B cell (primary cell): ENCODE data around the gene TBC1D25. TPM values are rescaled to one million over a fixed set of nuclear protein-coding genes. Genes with fewer than 3 reads are reported as not detected.
A peak's percentile ranks its signal among the peaks of the same experiment; 100 is the strongest.

Source experiments
- ATAC-seq: fragments of 200-7000 bp; cut with Tn5 transposase; one replicate; pipeline ENCODE4 v1.10.0; 2021; ENCODE audit warnings: low read depth, mild to moderate bottlenecking, moderate number of reproducible peaks, moderate library complexity
- CTCF ChIA-PET: fragments of 350-600 bp; sonication (Branson Sonifier 250); formaldehyde crosslinking; loops from one replicate; lab custom pipeline; 2021; ENCODE audit warnings: antibody characterized with exemption, inconsistent platforms; lab: Charles Lee
- POLR2A ChIA-PET: fragments of 350-600 bp; sonication (Branson Sonifier 250); formaldehyde crosslinking; loops from one replicate; lab custom pipeline; 2021; ENCODE audit warnings: antibody characterized with exemption; lab: Charles Lee
- DNase-seq: peaks from one replicate; pipeline ENCODE4 v3.0.0; 2013
- H2AFZ ChIP-seq: 2 replicates; pipeline ENCODE4 v1.6.1; 2012; ENCODE audit warnings: mild to moderate bottlenecking, low read depth, low read length; ENCODE audit not compliant: insufficient read depth, poor library complexity, severe bottlenecking
- H3K27ac ChIP-seq, 2 donors: 1 replicate in 1 of 2; 2 replicates in 1 of 2; pipeline ENCODE4 v1.5.1; 2012 to 2013; ENCODE audit warnings: low read length in 2 of 2, mild to moderate bottlenecking in 2 of 2, moderate library complexity in 1 of 2
- H3K27me3 ChIP-seq, 4 experiments: fragments of 200-600 bp in 1 of 4; sonication (generic) in 1 of 4; replicated peaks in 1 of 4; 1 replicate in 2 of 4; 2 replicates in 2 of 4; pipeline versions ENCODE4 v1.6.1 to v1.7.0; 2013 to 2016; ENCODE audit warnings: low read length in 3 of 4, mild to moderate bottlenecking in 2 of 4, mixed read lengths in 1 of 4, moderate library complexity in 1 of 4; ENCODE audit not compliant: insufficient read depth in 4 of 4, control insufficient read depth in 3 of 4; ENCODE audit errors: control extremely low read depth in 1 of 4
- H3K36me3 ChIP-seq, 2 experiments: replicated peaks in 1 of 2; 1 replicate in 1 of 2; 2 replicates in 1 of 2; pipeline versions ENCODE4 v1.6.1 to v1.7.1; 2013; ENCODE audit warnings: low read length in 1 of 2; ENCODE audit not compliant: insufficient read depth in 2 of 2, control insufficient read depth in 1 of 2; ENCODE audit errors: control extremely low read depth in 1 of 2, extremely low read depth in 1 of 2
- H3K4me1 ChIP-seq, 2 donors: fragments of 200-600 bp in 1 of 2; sonication (generic) in 1 of 2; 1 replicate in 1 of 2; 2 replicates in 1 of 2; pipeline versions ENCODE4 v1.5.1 to v1.6.1; 2013 to 2017; ENCODE audit warnings: low read length in 2 of 2; ENCODE audit not compliant: control insufficient read depth in 2 of 2, insufficient read depth in 2 of 2
- H3K4me2 ChIP-seq: replicated peaks from 2 replicates; pipeline ENCODE3; 2012; ENCODE audit warnings: mild to moderate bottlenecking, low read depth, low read length; ENCODE audit not compliant: poor library complexity, severe bottlenecking
- H3K4me3 ChIP-seq, 5 experiments: fragments of 200-600 bp in 1 of 5; sonication (generic) in 1 of 5; 1 replicate in 3 of 5; 2 replicates in 2 of 5; pipeline versions ENCODE4 v1.5.1 to v1.7.0; 2011 to 2016; ENCODE audit warnings: low read length in 4 of 5, mild to moderate bottlenecking in 4 of 5, low read depth in 2 of 5, control low read depth in 1 of 5, moderate library complexity in 1 of 5; ENCODE audit not compliant: insufficient read depth in 1 of 5; ENCODE audit errors: control extremely low read depth in 1 of 5, extremely low read depth in 1 of 5
- H3K79me2 ChIP-seq: fragments of 200-600 bp; sonication (generic); one replicate; pipeline ENCODE4 v1.6.0; 2016; ENCODE audit warnings: low read length; ENCODE audit not compliant: control insufficient read depth, insufficient read depth
- H3K9ac ChIP-seq: fragments of 200-600 bp; sonication (generic); 2 replicates; pipeline ENCODE4 v1.6.1; 2017; ENCODE audit warnings: mild to moderate bottlenecking, low read length, moderate library complexity
- H3K9me3 ChIP-seq, 3 donors: one replicate each; pipeline versions ENCODE4 v1.6.1 to v1.7.1; 2013; ENCODE audit warnings: low read length in 2 of 3; ENCODE audit not compliant: control insufficient read depth in 2 of 3, insufficient read depth in 1 of 3; ENCODE audit errors: control extremely low read depth in 1 of 3
- H4K20me1 ChIP-seq: 2 replicates; pipeline ENCODE4 v1.6.0; 2012; ENCODE audit warnings: mild to moderate bottlenecking, low read length; ENCODE audit not compliant: insufficient read depth, control insufficient read depth, poor library complexity, severe bottlenecking
- H3K27ac Mint-ChIP-seq: one replicate; pipeline ENCODE4 v1.8.0; 2021; ENCODE audit warnings: mixed read lengths
- H3K27me3 Mint-ChIP-seq: one replicate; pipeline ENCODE4 v1.8.0; 2021; ENCODE audit warnings: mixed read lengths
- H3K4me1 Mint-ChIP-seq: one replicate; pipeline ENCODE4 v1.8.0; 2021; ENCODE audit warnings: mixed read lengths
- H3K4me3 Mint-ChIP-seq: one replicate; pipeline ENCODE4 v1.8.0; 2021; ENCODE audit warnings: mixed read lengths
- H3K9me3 Mint-ChIP-seq: one replicate; pipeline ENCODE4 v1.8.0; 2022; ENCODE audit warnings: mixed read lengths; ENCODE audit not compliant: insufficient read depth
- CTCF ChIP-seq: fragments of 200-600 bp; IDR thresholded peaks from one replicate; pipeline ENCODE4 v1.8.0; 2022; ENCODE audit warnings: antibody characterized with exemption, mild to moderate bottlenecking
- EZH2 ChIP-seq: IDR thresholded peaks from 2 replicates; pipeline ENCODE4 v1.6.1; 2012; ENCODE audit warnings: borderline replicate concordance, low read depth, mild to moderate bottlenecking, moderate library complexity, low read length; ENCODE audit not compliant: insufficient read depth, poor library complexity, severe bottlenecking
- WGBS: methylation state at CpG from one replicate; pipeline ENCODE4 v1.1.5; 2013; ENCODE audit warnings: missing lambda C conversion rate; ENCODE audit not compliant: insufficient coverage; 5-methylcytosine and 5-hydroxymethylcytosine counted together
- intact Hi-C: fragments of 100-400 bp; cut with micrococcal nuclease; formaldehyde crosslinking; loops from one replicate; pipeline ENCODE4 v1.10.0; 2022
- polyA plus RNA-seq: library from polyadenylated mRNA; depleted of rRNA; stranded (reverse); fragments of >200 nt; gene quantifications from 2 replicates; pipeline ENCODE4 v1.2.3, GENCODE V29; 2012
- total RNA-seq, 2 donors: library from RNA; stranded (reverse); fragments of 120-200 nt in 1 of 2; gene quantifications; 1 replicate in 1 of 2; 2 replicates in 1 of 2; pipeline versions ENCODE4 v1.2.3 to v1.2.4, GENCODE V29; 2013 to 2022

TBC1D25 gene
- total and polyA plus RNA-seq, 2 donors (not counting 1 experiment from before 2014, with no cell fraction given), result 24.6 to 31.5 TPM

- Mint-ChIP-seq H3K4me1 (peaks cover 21% of the 10 kb centered on the region), H3K27ac (peak within 1 kb of the TSS; percentile 97), H3K9me3 (no peaks in the 10 kb centered on the region), H3K4me3 (peak within 1 kb of the TSS; percentile 88), H3K27me3 (no peaks in the 10 kb centered on the region)
- Histone ChIP-seq H3K27me3 (no peaks in the 10 kb centered on the region), H3K4me1 (peaks cover 16 to 22% of the 10 kb centered on the region in 2 donors), H3K9me3 (no peaks in the 10 kb centered on the region), H3K36me3 (peaks cover 0 to 45% of the 10 kb centered on the region in 2 experiments), H3K4me2 (peak within 1 kb of the TSS; percentile 77), H2AFZ (peak within 1 kb of the TSS; percentile 73), H4K20me1 (peaks cover 7% of the 10 kb centered on the region), H3K27ac (peak within 1 kb of the TSS; percentile 98 to 99), H3K4me3 (peak within 1 kb of the TSS; percentile 60 to 88 (median 73)), H3K9ac (peak within 1 kb of the TSS; percentile 93), H3K79me2 (peaks cover 13% of the 10 kb centered on the region)
- ATAC-seq (peak; percentile 95), DNase-seq (peak; percentile 94)
- WGBS, result under 1% methylated on average over 45 of the region's 71 CpGs
- intact Hi-C loops, result loop anchor here (1.0 to 10.0 kb wide), 7 partner anchors 23 to 920 kb away; partner anchors contain the start of genes EBP, ELK1, PORCN and TBC1D25
- TF ChIP-seq CTCF, result peak; percentile 43
- no peak for TF ChIP-seq EZH2
- ChIA-PET POLR2A (interaction anchor here (0.5 to 2.8 kb wide), 8 partner anchors 15 to 1431 kb away, joined by 3 to 20 read pairs (median 4); partner anchors contain the start of genes EBP, TBC1D25, USP11 and WAS), CTCF (interaction anchor here (1.5 kb wide), 1 partner anchor 53 kb away, joined by 3 read pairs; the partner anchor contains the start of gene EBP)
Measured at GRCh38 chrX:48574270-48575266, 35.1 kb downstream of the TBC1D25 start, which contains the start of gene RBM3. TSS of gene RBM3 (plus strand) at chrX:48574484. CDS start at chrX:48575181, 697 bp downstream.
